ENCODE results near the gene UBE2G1. TPM values are rescaled to one million over a fixed set of nuclear protein-coding genes. Genes with fewer than 3 reads are reported as not detected.
A peak's percentile ranks its signal among the peaks of the same experiment; 100 is the strongest.

Gene UBE2G1
- total RNA-seq = 54.6 to 80.0 TPM (median 79.2 TPM) in 3 replicates
- long read RNA-seq, transcript UBE2G1-203 (5 exons, 984 nt) = minor isoform, 7 of 117 reads
- long read RNA-seq, transcript UBE2G1-201 (6 exons, 3,974 nt) = major isoform, 99 of 117 reads
- long read RNA-seq, partial matches to known transcripts = 1 of 117 reads
- long read RNA-seq, other reads (novel, unspliced or antisense) = 8 of 117 reads

- no peaks in the 10 kb centered on the region for H3K36me3 Mint-ChIP-seq (ENCODE audit: low read depth)
- peak; percentile 77 for TF ChIP-seq CTCF (IDR thresholded peaks at IDR 0.05)
- peaks cover 28% of the 10 kb centered on the region for H3K4me1 Mint-ChIP-seq (ENCODE audit: low read depth)
- H3K9me3 Mint-ChIP-seq (ENCODE audit: low read depth) = no peaks in the 10 kb centered on the region
- peak within 1 kb of the TSS; percentile 99 for H3K27ac Mint-ChIP-seq (ENCODE audit: unreplicated experiment)
- no peaks in the 10 kb centered on the region for H3K27me3 Mint-ChIP-seq (ENCODE audit: low read depth)
- DNase-seq (ENCODE audit: low spot score) = peak; percentile 99
- peak within 1 kb of the TSS; percentile 84 for H3K4me3 Mint-ChIP-seq (ENCODE audit: unreplicated experiment)
These were observed at the start of gene UBE2G1 for GRCh38 chr17:4366327-4367063. Gene UBE2G1 (minus strand): TSS chr17:4366675. CDS start chr17:4366316, 359 bp downstream.

GRCh38 chr17:4412933-4413831, 46.7 kb upstream of the UBE2G1 start:
- Mint-ChIP-seq H3K9me3 (ENCODE audit: low read depth) (no peaks in the 10 kb centered on the region), H3K4me1 (ENCODE audit: low read depth) (peaks cover 3% of the 10 kb centered on the region), H3K27me3 (ENCODE audit: low read depth) (no peaks in the 10 kb centered on the region), H3K4me3 (ENCODE audit: unreplicated experiment) (no peak overlapping the region), H3K36me3 (ENCODE audit: low read depth) (no peaks in the 10 kb centered on the region), H3K27ac (ENCODE audit: unreplicated experiment) (no peak overlapping the region)
- TF ChIP-seq CTCF (IDR thresholded peaks at IDR 0.05) = peak; percentile 95
- peak; percentile 93 for DNase-seq (ENCODE audit: low spot score)

- no peaks in the 10 kb centered on the region for H3K27me3 Mint-ChIP-seq (ENCODE audit: low read depth)
- DNase-seq (ENCODE audit: low spot score) = no peak
- H3K4me3 Mint-ChIP-seq (ENCODE audit: unreplicated experiment) = no peak overlapping the region
- peaks cover 3% of the 10 kb centered on the region for H3K4me1 Mint-ChIP-seq (ENCODE audit: low read depth)
- no peak overlapping the region for H3K27ac Mint-ChIP-seq (ENCODE audit: unreplicated experiment)
- H3K9me3 Mint-ChIP-seq (ENCODE audit: low read depth) = no peaks in the 10 kb centered on the region
- no peak for TF ChIP-seq CTCF (IDR thresholded peaks at IDR 0.05)
- H3K36me3 Mint-ChIP-seq (ENCODE audit: low read depth) = no peaks in the 10 kb centered on the region
These were observed 44.7 kb upstream of the UBE2G1 start for GRCh38 chr17:4411201-4411600.

- TF ChIP-seq CTCF (IDR thresholded peaks at IDR 0.05) = no peak
- peaks cover 3% of the 10 kb centered on the region for H3K4me1 Mint-ChIP-seq (ENCODE audit: low read depth)
- no peaks in the 10 kb centered on the region for H3K9me3 Mint-ChIP-seq (ENCODE audit: low read depth)
These were observed 43.2 kb upstream of the UBE2G1 start for GRCh38 chr17:4409659-4410058.

GRCh38 chr17:4407851-4408250, 41.4 kb upstream of the UBE2G1 start:
- Mint-ChIP-seq H3K36me3 (ENCODE audit: low read depth) (no peaks in the 10 kb centered on the region), H3K27me3 (ENCODE audit: low read depth) (no peaks in the 10 kb centered on the region), H3K4me3 (ENCODE audit: unreplicated experiment) (no peak overlapping the region), H3K9me3 (ENCODE audit: low read depth) (no peaks in the 10 kb centered on the region), H3K27ac (ENCODE audit: unreplicated experiment) (no peak overlapping the region), H3K4me1 (ENCODE audit: low read depth) (no peaks in the 10 kb centered on the region)
- DNase-seq (ENCODE audit: low spot score) = peak; percentile 61
- no peak for TF ChIP-seq CTCF (IDR thresholded peaks at IDR 0.05)

More at GRCh38 chr17:4409659-4410058, 43.2 kb upstream of the UBE2G1 start:
- no peak overlapping the region for H3K27ac Mint-ChIP-seq (ENCODE audit: unreplicated experiment)
- H3K4me3 Mint-ChIP-seq (ENCODE audit: unreplicated experiment) = no peak overlapping the region
- no peaks in the 10 kb centered on the region for H3K27me3 Mint-ChIP-seq (ENCODE audit: low read depth)
- DNase-seq (ENCODE audit: low spot score) = no peak
- H3K36me3 Mint-ChIP-seq (ENCODE audit: low read depth) = no peaks in the 10 kb centered on the region

Data from chondrocyte (in vitro differentiated cells).